ENCODE results near the gene ARHGAP6. TPM values are rescaled to one million over a fixed set of nuclear protein-coding genes. Genes with fewer than 3 reads are reported as not detected.

ARHGAP6 gene
- total and polyA plus RNA-seq, 2 of the 13 experiments (the other 11 are each of a cell fraction or from before 2014, with no cell fraction given): 0.11 TPM; not detected in 1

- no peak for TF ChIP-seq ZNF687 (CRISPR knock-in tag; IDR thresholded peaks at IDR 0.05)
- no peak for TF ChIP-seq SOX13 (IDR thresholded peaks at IDR 0.05)
- 0 out of 4 replicates have a peak, but pooled peaks of 1 of the 2 experiments have one; percentile 5 for TF ChIP-seq SOX13 (CRISPR knock-in tag; conservative IDR thresholded peaks at IDR 0.05 in 1 of 2, IDR thresholded peaks at IDR 0.05 in 1 of 2)
- no peak for TF ChIP-seq ZNF431 (CRISPR knock-in tag; IDR thresholded peaks at IDR 0.05; ENCODE audit: borderline replicate concordance, low read depth)
- no peak for TF ChIP-seq HDAC1 (CRISPR knock-in tag; IDR thresholded peaks at IDR 0.05)
- TF ChIP-seq ZNF30 (CRISPR knock-in tag; IDR thresholded peaks at IDR 0.05): no peak
- no peak for TF ChIP-seq SRF (IDR thresholded peaks at IDR 0.05; ENCODE audit: low read depth, low read length)
- TF ChIP-seq SMAD3 (CRISPR knock-in tag; IDR thresholded peaks at IDR 0.05): no peak
- TF ChIP-seq HDAC2 (CRISPR knock-in tag; IDR thresholded peaks at IDR 0.05): 0 out of 2 replicates have a peak, but pooled peaks have one; percentile 17
- TF ChIP-seq ZBTB2 (CRISPR knock-in tag; IDR thresholded peaks at IDR 0.05; ENCODE audit: low read depth): no peak
- TF ChIP-seq ZBTB20 (CRISPR knock-in tag; IDR thresholded peaks at IDR 0.05; ENCODE audit: borderline replicate concordance, low read depth): no peak
- no peak for TF ChIP-seq ZMAT5 (CRISPR knock-in tag; IDR thresholded peaks at IDR 0.05; ENCODE audit: borderline replicate concordance, low read depth)
- TF ChIP-seq ZNF136 (CRISPR knock-in tag; IDR thresholded peaks at IDR 0.05; ENCODE audit: low read depth): no peak
- TF ChIP-seq SMC3 (IDR thresholded peaks at IDR 0.05; ENCODE audit: low read length): peak; percentile 80
- peak; percentile 87 for TF ChIP-seq STAG1 (CRISPR knock-in tag; IDR thresholded peaks at IDR 0.05)
- TF ChIP-seq PAXIP1 (CRISPR knock-in tag; conservative IDR thresholded peaks at IDR 0.05): peak; percentile 38; the same call in 1 of the 2 replicates
- TF ChIP-seq HNF1B (CRISPR knock-in tag; IDR thresholded peaks at IDR 0.05): no peak
Observed at GRCh38 chrX:11100281-11101035, 565.3 kb downstream of the ARHGAP6 start (continued).

All from HepG2 (cell line).